ENCODE measurements around the gene FAHD1.
"Not testable (repeated sequence)": the region's sequence is repeated elsewhere in the genome, so short reads cannot be mapped to it uniquely, and the experiment has no call there.

Gene FAHD1

GRCh38 chr16:1790261-1790610 is 36.8 kb upstream of the FAHD1 start:
- no peak for DNase-seq

DNA sequence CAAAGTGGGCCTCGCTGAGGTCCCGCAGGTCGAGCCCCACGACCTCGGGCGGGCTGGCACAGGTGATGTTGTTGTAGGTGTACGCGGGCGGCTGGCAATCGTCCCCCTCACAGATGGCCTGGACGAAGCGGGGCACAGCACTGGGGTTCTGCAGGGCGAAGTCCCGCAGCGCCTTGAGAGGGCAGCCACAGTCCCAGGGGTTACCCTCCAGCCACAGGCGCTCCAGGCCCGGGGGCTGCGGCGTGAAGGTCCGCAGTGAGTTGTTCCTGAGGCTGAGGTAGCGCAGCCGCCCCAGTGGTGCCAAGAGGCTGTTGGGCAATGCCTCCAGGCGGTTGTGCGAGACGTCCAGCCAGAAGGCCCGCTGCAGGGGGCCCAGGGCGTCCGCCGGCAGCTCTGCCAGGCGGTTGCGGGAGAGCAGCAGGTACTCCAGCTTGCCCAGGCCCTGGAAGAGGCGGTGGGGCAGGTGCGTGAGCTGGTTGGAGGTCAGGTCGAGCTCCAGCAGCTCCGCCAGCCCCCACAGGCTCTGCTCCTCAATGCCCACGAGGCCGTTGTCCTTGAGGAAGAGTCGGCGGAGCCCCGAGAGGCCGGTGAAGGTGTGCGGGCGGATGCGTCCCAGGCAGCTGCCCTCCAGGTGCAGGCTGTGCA is 36.3 kb upstream of the FAHD1 start:
- no peak for DNase-seq

DNA sequence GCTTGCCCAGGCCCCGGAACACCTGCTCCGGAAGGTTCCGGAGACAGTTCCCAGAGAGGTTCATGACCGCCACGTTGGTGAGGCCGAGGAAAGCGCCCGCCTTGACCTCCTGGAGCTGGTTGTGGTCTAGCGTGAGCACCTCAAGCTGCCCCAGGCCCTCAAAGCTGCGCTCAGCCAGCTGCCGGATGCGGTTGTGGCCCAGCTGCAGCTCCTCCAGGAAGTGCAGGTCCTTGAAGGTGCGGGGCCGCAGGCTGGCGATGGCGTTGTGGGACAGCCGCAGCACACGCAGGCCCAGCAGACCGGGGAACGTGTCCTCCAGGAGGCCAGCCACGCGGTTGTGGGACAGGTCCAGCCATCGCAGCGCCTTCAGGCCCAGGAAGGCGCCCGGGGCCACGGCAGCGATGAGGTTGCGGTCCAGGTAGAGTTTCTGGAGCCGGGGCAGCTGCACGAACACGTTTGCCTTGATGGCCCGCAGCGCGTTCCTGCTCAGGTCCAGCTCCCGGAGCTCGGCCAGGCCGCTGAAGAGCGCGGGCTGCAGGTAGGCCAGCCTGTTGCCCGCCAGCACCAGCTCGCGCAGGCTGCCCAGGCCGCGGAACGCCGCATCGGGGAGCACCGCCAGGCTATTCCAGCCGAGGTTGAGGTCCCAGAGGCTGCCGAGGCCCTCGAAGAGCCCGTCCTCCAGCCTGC is 35.6 kb upstream of the FAHD1 start:
- no peak for DNase-seq

- no peak for DNase-seq
Measured at GRCh38 chr16:1791943-1792812, 34.8 kb upstream of the FAHD1 start.

- DNase-seq, result no peak
Measured at GRCh38 chr16:1792836-1793577, 34.0 kb upstream of the FAHD1 start.

DNA sequence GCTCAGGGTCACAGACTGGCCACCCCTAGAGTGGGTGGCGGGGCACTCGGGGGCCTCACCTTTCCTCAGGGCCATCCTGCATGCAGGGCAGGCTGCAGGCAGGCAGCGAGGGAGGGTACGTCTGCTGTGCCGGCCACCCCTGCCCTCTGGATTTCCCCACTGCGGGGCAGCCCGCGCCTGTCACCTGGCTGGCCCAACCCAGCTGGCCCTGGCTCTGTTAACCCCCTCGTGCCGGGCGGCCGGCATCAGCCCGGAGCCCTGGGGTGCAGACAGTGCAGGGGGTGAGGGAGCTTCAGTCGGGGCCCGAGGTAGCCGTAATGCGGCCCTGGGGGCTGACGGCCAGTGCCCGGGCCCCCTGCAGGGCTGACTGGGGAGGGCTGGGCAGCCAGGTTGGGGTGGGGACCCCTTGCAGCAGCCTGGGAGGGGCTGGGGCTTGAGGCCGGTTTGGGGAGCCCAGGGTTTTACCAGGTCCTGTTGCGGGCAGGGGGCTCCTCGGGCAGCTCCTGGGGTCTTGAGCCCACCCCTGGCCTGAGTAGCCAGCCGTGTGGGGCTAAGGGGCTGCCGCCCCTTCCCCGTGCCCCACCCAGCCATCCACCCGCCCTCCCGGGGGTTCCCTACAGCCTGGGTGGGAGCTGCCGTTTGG is 33.3 kb upstream of the FAHD1 start, which contains the start of gene IGFALS:
Gene IGFALS, minus strand, starts transcription at position 128 of the 643 bp plus-strand sequence. Its CDS starts 53 bp downstream, at position 75.
- DNase-seq, result no peak

DNA sequence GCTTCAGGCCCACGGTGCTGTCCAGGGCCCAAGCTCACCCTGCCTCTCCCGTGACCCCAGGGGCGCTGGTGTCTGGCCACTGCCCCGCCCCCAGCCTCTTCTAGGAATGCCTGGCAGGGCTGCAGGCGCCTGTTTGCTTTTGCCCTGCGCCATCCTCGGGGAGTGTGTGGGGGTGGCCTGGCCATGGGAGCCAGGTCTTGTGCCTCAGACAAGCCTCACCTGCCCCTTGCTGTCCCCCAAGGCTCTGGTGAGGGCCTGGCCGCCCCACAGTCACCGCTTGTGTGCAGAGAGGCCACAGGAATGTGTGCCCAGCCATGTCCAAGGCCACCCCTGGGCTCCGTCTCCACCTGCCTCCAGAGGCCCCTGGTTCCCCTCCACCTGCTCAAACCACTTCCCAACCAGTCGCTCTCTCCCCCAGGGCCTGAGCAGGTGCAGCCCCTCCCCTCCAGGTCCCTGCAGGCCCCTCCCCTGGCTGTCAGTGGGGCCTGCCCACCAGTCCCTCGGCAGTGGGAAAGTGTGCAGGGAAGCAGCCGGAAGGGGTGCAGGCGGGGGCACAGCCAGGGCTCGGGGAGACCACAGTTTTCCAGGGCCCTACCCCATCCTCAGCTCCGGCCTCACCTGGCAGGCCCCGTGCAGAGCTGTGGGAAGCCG is 32.7 kb upstream of the FAHD1 start:
- DNase-seq, result no peak

DNA sequence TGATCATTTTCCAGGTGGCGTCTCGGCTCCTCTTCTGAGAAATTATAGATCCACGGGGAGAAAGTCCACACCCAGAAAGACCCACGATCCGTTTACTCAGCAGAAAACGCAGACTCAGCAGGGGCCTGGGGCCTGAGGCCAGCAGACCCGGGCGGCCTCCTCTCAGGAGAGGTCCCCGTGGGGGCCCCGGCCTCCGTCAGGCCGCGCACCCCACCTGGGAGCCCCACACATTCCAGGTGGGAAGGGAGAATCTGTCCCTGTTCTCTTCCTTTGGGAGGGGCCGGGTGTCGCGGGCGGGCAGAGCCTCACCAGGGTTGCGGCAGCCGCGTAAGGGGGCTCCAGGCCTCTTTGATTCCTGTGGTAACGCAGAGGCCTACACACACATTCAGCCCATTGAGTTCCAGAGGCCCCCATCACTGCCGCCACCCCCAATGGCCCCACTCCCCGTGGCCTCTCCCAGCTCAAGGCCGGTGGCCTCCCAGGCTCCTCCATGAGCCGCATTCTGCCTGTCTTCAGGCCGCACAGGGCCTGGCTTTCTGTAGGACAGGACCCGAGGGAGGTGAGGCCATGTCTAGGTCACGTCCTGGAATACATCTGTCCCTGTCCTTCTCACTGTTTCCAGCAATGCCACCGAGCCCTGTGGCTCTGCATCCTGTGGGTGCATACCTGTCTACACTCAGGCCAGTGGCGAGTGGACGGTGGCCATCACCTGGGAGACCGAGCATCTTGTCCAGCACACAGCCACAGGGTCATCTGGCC is 31.9 kb upstream of the FAHD1 start:
- DNase-seq, result no peak

DNA sequence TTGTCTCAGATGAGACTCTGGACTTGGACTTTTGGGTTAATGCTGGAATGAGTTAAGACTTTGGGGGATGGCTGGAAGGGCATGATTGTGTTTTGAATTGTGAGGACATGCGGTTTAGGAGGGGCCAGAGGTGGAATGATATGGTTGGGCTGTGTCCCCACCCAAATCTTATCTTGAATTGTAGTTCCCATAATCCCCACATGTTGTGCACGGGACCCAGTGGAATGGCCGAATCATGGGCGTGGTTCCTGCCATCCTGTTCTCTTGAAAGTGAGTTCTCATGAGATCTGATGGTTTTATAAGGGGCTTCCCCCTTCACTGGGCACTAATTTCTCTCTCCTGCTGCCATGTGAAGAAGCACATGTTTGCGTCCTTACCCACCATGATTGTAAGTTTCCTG is 27.7 kb upstream of the FAHD1 start:
- not testable (repeated sequence) for DNase-seq

DNA sequence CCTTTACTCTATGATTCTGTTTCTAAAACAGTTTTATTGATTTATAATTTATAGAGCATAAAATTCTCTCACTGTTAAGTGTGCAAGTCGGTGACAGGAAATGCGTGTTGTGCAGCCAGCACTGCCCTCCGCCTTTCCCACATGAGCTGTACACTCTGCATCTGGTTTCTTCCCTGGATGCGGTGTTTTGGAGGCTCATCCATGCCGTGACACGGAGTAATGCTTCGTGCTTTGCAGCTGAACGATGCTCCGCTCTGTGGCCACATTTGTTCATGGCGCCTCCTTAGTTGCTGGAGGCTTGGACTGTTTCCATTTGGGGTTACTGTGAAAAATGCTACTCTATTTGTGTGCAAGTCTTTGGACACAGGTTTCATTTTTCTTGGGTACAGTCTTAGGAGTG is 26.3 kb upstream of the FAHD1 start:
- DNase-seq, result no peak

DNA sequence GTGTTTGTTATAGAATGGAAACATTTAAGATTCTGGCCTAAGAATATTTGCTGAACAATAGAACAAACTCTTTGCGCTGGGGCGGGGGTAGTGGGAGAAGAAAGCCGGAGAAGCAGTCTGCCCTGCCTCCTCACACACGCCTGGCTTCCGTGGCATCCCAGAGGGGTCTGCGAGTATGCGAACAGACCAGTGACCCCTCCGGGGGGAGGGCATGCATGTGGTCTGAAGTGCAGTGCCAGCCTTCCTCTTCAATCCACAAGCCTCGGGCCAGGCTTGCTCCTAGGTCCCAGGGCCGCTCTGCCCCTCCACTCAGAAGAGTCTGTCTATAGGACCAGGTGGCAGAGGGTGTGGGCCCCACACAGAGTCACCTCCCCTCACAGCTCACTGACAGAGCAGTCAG is 19.4 kb upstream of the FAHD1 start:
- no peak for DNase-seq

DNA sequence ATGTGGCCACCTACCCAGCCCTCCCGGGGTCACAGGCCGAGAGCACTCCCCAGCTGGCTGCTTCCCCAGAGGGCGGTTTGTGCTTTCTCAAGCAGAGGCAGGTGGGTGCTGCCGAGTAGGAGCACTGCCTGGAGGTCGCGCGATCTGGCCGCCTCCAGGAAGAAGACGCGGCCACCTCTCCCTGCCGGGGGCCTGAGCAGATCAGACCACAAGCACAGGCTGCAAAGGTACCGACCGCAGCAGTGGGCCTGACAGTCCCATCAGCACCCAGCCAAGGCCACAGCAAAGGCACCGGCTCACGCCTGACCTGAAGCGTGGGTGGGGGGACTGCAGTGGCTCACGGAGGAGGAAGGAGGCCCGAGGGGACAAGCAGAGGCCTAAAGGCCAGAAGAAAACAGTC is 18.3 kb upstream of the FAHD1 start:
- no peak for DNase-seq

DNA sequence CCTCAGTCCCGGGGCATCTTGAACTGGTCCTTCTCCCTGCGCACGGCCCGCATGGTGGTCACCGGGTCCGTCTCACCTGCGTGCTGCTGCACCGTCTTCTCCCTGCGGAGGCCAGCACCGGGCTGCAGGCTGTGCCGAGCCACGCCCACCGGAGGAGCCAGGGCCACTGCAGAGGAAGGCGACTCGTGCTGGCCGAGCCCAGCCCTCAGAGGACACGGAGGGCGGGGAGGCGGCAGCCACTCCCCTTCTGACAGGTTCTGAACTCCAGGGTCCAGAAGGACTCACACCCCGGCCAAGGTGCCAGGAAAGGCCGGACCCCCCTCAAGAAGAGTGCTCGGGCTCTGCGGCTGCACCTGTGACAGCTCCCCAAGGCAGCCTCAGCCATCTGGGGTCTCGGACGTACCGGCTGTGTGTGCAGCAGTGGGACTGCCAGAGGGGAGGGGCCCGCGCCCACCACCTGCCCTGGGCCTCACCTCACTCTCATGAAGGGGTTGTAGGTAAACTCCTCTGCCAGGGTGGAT is 17.7 kb upstream of the FAHD1 start:
- DNase-seq, result no peak

DNA sequence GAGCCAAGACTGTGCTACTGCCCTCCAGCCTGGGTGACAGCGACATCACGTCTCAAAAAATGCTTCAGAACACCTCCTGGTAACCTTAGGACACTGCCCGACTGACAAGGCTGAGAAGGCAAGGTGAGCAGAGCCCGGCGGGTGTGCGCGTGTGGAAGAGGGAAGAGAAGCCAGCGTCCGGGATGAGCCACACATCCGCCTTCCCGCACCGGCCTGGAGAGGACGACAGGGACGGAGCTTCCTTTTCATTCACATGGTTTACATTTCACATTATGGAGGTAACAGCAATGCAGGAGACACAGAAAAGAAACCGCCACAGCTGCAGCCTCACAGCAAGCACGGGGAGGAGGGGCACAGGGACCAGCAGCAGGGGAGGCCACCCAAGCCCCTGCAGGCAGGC is 16.9 kb upstream of the FAHD1 start:
- DNase-seq, result no peak

GRCh38 chr16:1810536-1810935 is 16.5 kb upstream of the FAHD1 start:
- DNase-seq, result no peak

GRCh38 chr16:1812732-1813163 is 14.3 kb upstream of the FAHD1 start:
- DNase-seq, result peak; percentile 17

DNA sequence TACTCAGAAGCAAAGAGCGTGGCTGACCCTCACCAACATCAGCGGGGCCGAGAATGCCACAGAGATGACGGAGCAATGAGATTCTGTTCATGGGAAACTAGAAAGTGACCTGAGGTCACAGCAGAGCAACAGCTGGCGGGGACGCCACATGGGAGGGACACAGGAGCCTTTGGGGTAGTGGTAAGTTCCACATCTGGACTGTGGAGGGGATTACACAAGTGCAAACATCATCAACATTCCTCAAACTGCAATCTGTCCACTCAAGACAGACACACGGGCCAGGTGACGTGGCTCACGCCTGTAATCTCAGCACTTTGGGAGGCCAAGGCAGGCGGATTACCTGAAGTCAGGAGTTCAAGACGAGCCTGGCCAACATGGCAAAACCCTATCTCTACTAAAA is 11.5 kb upstream of the FAHD1 start:
- DNase-seq, result no peak

DNA sequence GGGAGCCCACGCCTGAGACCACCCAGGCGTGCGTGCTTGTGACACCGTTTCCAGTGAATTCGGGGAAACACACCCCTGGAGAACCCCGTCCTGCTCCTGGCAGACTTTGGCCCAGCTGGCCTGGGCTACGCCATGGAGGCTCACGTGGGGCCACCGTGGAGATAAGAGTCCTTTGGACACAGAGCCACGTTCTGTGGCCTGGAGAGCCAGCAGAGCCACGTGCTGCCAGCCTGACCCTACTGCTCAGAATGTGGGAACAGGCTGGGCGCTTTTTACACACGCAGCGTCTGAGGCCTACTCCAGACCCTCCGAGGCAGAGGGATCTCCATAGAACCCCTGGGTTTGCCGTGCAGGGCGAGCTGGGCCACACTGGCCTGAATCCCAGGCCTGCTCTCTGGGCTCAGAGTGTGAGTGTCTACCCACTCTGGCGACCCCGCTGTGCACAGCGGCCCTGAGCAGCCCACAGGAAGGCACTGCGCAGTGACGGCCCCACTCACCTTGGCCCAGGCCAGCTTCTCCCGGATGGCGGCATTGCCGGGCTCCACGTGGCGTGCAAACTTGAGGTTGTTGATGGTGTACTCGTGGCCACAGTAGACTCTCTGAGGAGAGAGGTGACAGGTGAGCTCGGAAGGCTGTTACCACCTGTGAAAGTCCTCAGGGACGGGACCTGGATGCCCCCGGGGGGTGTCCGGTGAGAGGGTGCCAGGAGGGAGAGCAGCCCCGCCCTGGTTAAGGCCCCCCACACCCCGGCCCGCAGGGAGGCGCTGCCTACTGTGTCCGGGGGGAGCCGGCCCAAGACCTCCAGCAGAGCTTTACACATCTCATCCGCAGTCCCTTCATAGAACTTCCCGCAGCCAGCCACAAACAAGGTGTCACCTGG is 10.4 kb upstream of the FAHD1 start:
- DNase-seq, result no peak

- no peak for DNase-seq
Measured at GRCh38 chr16:1817276-1817589, 9.8 kb upstream of the FAHD1 start.

- no peak for DNase-seq
Measured at GRCh38 chr16:1817716-1818115, 9.3 kb upstream of the FAHD1 start.
